Stimulated activated CD4-positive, alpha-beta T cell treated with anti-CD3 and anti-CD28 coated beads, Interleukin-12 subunit alpha, Interleukin-12 subunit beta, amount 100 ng/mL, for 48 hours (primary cell): ENCODE measurements around the gene RITA1.

ENCODE experiments used
- DNase-seq, 3 donors: peaks; one replicate each; pipeline ENCODE4 v3.0.0-alpha.2; 2020; ENCODE audit warnings: low read depth in 2 of 3, low spot score in 1 of 3

Gene RITA1

DNA sequence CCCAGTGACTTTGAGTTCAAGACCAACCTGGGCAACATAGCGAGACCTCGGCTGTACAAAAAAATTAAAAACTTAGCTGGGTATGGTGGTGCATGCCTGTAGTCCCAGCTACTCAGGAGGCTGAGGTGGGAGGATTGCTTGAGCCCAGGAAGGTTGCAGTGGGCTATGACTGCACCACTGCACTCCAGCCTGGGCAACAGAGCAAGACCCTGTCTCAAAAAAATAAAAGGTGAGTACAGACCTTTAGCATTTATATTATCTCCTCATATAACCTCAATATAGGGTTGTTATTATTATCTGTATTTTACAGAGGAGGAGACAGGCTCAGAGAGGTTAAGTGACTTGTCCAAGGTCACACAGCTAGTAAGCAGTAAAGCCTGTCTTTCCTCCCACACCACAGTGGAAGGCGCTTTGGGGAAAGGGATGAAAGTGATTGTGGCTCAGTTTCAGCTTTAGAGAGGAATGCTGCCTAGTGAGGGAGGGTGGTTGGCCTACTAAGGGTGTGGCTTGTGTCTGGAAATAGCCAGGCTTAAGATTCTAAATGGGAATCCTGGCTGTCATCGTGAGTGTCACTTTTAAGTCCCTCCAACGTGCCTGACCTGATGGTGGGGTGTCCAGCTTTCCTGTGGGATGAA, 43.0 kb downstream of the RITA1 start:
- DNase-seq: no peak

DNA sequence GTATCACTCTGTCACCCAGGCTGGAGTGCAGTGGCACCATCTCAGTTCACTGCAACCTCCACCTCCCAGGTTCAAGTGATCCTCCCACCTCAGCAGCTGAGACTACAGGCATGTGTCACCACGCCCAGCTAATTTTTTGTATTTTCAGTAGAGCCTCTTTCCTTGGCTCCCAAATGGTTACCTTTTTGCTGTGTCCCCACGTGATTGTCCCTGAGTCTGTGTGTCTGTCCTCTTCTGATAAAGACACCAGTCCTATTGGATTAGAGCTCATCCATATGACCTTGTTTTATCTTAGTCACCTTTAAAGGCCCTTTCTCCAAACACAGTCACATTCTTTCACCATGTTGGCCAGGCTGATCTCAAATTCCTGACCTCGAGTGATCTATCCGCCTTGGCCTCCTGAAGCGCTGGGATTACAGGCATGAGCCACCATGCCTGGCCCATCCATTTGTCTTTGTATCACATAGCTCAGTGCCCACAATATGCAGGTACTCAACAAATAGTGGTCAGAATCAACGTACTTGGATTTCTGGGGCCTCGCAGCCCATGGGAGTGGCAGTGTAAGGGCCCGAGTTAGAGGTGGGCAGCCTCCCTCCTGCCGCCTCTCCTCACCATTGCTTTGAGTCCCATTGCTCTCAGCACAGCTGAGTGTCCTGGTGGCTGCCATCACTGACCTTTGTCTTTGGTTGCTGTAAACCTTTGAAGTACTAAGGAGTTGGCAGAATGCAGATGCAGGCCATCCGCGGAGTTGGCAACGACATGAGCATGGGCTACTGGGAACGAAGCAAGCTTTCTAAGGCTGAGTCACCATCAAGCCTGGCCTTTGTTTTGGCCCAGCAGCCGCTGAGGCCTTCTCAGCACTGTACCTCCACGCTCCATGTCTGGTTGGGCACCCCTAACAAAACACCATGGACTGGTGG, 45.1 kb downstream of the RITA1 start:
- DNase-seq: no peak

DNA sequence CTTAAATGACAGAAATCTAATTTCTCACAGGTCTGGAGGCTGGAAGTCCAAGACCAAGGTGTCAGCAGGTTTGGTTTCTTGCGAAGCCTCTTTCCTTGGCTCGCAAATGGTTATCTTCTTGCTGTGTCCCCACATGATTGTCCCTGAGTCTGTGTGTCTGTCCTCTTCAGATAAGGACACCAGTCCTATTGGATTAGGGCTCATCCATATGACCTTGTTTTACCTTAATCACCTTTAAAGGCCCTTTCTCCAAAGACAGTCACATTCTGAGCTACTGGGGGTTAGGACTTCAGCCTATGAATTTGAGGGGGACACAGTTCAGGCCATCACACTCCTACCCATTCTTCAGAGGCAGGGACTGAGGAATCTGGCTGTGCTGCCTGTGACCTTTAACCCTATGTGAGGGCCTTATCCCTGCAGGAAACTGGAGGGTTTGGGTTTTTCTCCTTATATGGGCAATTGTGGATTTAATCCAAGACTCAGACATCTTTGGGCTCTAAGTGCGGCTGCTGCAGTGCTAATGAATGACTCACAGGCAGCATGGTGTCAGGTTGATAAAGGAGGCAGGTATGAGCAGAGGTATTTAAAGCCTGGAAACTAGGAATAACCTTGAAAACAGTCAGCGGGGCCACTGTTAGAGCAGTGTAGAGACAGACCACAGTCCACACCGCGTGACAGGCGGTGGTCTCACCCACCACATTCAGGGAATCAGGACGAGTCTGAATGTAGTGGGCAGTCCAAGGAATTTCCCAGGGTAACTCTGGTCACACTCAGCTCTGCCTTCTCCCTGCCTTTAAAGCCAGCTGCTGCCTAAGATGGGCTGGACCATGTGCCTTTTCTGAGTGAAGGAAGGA, 45.9 kb downstream of the RITA1 start:
- DNase-seq: no peak

DNA sequence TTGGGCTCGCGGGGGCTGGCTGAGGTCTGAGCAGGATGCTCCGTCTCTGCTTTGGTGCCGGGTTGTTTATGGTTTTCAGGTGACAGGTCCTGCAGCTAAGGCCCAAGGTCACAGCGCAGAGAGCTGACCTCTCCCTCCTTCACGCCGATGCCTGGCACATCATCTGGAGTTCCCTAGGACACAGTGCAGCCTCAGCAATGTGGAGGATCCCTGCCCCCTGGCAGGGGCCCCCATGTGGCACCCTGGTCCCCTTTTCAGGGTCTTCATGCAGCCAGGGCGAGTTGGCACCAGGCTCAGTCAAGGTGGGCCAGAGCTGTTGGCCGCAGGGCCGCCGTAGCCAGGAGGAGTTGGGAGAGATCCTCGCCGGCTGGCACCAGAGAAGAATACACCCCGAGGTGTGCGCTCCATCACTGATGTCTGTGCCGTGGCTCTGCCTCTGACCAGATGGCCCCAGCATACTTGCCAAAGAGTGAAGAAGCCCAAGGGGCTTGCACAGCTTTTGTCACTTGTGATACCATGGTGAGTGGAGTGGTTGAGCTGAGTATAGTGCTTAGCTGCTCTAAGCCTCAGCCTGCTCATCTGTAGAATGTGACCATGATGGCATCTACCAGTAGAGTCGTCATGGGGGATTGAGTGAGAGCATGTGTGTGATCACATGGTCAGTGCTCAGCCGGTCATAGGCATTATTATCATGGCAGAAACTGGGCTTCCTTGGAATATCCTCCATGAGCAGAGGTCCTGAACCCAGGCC, 46.7 kb downstream of the RITA1 start:
- no peak for DNase-seq

DNA sequence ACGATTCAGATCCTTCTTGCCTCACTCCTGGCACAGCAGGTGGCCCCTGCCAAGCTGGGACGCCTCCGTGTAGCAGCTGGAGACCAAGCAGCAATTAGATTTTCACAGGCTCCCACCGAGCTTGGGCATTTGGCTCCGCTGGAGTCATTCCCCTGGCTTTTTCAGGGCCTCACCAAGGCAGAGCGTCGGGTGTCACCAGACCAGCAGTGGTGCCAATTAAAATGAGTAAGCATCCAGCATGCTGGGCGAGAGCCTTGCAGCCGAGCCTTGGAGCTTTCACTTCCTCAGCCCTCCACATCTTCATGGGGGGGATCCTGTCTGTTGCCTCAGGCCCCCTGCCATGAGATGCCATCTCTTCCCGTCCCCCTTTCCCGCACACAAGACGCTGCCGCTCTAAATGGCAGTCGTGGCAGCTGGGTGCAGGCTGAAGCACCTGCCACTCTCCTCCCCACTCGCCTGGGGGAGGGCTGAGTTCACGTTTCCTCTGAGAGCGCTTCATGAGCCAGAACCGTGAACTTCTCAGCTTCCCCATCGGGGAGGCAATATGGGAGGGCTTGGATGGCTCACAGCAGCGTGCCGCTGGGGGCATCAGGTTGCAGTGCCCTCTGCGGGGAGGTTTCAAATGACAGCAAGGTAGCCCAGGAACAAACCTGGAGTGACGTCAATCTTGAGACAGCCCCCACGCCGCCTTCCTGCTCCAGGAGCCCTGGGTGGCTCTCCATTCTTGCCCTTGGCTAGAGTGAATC, 47.5 kb downstream of the RITA1 start:
- peak in 2 of 3 donors; percentile 18 to 56 for DNase-seq

DNA sequence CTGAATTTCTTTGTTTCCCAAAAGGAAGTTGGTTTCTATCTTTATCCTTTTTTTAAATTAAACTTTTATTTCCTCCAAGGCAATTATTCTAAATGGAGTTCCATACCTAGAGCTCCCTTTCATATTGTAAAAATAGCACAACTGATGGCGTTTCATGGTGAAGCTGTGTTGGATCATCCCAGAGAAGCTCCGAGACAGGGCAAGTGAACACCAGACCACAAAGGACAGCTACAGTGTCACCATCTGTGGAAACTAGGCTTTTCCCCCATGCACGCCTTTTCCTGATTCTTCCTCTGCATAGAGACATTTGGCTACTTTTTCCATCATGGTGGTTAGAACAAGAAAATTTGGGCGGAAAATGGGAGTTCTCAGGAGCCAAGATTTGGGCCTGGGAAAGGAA, 48.4 kb downstream of the RITA1 start:
- DNase-seq: no peak

DNA sequence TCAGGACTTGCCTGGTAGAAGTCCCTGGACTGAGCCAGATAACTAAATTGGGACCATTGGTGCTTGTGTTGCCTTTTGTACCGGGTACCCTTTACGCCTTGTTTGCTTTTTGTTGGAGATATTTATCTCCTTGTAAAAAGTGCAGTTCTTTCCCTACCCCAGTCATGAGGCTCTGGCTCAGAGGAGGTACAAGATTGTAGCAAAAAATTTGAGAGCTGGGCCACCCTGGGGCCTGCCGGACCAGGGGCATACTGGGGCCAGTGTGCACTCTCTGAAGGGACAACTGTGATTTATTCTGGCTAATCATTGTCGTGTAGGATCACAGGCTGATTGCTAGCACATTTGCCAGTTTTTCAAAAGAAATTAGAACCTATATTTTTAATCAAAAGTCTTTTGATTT, 49.0 kb downstream of the RITA1 start:
- no peak for DNase-seq

DNA sequence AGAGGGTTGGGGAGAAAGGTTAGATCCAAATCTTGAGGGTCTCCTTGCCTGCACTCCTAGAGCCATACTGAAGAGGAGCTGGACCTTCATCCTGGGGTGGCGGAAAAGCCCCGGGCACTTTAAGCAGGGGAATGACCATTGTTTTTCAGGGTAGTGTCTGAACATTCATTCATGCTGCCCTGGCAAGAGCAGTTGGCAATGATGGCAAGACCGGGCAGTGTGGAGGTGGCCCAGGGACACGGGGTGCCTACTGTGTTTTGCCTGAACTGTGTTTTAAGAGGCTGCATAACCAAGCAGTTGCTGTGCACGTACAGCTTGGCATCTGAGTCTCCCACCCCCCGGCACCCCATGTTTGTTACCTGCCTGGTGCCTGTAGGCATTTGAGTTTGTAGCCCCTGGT, 50.5 kb downstream of the RITA1 start:
- DNase-seq: no peak

DNA sequence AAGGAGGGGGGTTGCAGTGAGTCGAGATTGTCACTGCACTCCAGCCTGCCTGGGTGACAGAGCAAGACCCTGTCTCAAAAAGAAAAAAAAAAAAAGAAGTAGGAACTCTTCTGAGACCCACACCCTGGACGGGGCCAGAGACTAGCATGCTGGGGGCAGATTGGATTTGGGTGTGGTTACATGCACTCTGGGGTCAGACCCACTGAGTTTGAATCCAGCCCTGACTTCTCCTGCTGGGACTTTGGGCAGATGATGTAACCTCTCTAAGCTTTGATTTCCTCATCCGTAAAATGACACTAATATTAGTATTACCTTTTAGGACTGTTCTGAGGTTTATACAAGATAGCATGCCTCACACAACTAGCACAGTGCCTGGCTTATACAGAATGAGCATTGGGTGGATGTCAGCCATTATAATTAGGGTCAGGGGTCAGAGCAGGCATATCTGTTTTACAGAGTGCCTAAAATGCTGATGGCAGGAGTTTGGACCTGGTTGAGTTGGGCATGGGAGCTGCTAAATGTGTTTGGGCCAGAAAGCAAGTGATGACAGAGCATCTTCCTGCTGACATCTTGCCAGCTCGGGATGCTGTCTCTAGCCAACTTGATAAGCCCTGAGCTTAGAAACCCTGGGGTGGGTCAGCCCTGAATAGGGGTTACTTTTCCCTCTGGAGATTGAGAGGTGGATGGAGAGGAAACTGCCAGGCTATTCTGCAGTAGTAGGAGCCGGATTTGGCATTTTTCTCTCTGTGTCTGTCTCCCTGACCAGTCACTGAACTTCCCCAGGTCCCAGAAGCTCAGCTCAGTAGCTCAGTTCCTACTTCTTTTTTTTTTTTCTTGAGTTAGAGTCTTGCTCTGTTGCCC, 51.2 kb downstream of the RITA1 start:
- DNase-seq: no peak

DNA sequence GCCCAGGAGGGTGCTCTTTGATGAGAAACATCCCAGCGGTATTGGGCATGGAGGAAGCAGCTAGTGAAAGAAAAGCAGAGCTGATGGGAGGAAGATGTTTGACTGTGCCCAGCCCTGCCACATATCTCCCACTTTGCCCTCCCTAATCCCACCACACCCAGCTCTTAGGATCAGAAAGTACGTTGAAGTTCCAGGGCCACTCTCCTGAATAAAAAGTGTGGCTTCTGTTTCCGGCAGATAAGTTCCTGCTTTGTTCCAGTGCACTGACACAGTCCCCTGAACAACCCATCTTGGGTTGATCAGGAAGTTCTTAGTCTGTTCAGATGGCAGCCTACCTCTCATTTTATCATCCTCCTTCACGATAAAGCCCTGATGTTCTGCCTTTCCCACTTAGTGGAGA, 52.2 kb downstream of the RITA1 start:
- DNase-seq: no peak

DNA sequence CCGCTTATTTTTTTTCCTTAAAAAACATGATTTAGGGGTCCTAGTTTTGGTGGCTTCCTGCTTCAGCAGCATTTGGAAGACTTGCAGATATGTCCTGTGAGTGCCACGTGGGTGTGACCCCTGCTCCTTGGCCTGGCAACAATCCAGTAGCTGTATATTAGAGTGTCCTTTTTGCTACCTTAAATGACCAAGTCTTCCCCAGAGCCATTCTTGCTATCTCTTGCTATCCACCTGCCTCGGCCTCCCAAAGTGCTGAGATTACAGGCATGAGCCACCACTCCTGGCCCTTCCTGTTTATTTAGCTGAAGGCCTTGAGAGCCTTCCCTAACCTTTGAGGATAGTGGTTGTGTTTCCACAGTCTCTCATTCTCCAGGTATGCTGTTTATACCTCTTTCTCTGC, 52.8 kb downstream of the RITA1 start:
- no peak for DNase-seq

DNA sequence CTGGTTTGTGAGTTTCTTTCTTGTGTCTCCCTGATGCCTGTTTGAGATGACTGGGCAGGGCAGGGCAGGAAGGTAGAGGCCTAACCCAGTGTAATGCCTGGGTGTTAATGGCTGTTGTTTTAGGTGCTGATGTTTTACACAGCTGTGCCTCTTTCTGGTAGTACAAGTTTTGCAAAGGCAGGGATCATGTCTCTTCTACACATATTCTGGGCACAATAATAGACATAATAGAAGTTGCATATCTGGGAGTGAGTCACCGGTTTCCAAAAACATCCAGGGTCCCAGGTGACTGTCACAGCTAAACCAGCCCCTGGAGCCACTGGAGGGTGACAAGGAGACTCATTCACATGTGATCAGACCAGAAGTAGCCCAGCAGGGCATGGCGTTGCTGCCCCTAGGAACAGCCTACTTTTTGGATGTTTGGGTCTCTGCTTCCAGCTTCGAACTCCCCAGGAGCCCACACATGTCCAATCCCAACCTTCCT, 53.8 kb downstream of the RITA1 start:
- no peak for DNase-seq

DNA sequence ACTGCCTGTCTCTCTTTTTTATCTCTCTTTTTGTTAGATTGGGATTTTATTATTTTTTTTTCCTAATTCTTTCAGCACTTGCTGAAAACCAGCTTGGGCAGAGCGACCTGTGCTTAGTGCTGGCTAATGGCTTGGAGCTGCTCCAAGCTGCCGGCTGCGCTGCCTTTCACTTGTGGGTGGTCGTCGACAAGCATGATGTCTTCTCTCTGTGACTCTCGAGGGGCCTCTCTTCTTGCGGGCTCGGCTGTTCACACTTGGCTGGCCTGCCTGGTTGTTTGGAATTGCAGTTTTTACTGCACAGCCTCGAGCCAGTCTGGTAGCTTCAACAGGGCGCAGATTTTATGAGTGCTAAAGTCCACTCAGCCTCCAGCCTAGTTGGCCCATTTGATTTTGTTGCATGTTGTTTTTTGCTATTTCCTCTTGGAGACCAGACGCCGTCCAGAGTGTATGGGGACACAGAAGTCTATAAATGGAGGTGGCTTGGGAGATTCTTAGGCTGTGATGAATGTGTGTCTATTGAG, 54.4 kb downstream of the RITA1 start:
- no peak for DNase-seq

DNA sequence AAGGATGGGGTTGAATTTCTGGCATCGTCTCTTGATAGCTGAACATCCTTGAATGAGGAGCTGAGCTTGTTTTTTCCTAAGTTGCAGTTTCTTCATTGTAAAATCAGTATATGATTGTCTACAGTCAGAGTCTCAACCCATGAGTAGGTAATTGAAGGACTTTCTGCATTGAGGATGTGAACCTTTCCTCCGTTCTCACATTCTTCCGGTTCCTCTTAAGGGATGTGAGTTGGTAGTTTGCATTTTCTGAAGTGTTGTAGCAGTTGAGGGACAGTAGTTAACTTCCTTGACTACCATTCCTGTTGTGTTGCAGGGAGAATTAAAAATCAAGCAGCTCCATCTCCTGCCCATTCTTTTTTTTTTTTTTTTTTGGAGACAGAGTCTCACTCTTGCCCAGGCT, 54.9 kb downstream of the RITA1 start:
- no peak for DNase-seq

DNA sequence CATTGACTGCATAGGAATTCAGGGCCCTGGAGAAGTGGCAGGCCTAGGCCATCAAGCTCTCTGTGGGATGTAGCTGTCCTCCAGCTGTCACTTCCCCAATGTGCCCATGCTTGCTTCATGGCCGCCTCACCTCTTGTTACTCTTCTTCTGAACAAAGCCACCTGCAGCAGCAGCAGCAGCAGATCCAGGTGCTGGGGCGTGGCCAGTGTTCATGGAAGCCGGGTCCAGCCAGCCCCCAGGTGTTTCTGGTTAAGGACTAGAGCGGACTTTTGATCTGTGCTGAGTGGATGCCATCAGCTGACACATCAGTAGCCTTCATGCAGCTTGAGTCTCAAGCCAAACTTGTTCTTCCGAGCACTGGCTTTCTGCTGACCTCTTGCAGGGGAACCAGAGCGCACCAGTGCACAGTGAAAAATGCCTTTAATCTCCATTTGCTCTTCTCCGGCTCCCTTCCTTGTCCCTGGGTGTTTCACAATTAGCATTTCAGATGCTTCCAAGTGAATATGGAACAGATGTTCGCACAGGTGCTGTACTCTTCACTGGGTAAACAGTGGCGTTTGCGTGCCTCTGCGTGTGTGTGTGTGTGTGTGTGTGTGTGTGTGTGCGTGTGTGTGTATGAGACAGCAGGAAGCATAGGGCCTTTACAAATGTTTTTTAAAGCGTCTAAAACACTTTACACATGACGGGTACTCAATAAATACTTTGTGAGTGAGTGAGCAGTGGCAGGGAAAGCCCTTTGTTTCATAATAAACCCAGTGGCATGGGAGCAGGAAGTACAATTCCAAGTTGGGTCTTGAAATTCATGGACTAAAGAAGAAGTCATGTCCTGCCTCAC, 55.9 kb downstream of the RITA1 start:
- DNase-seq: no peak
